NCI-H2107 (cell line): ENCODE measurements around the gene GLIS2.
A peak's percentile ranks its signal among the peaks of the same experiment; 100 is the strongest.

Experiments
- DNase-seq: peaks from one replicate; lab custom pipeline; 2025; lab: John Stamatoyannopoulos, UW

The GLIS2 gene

GRCh38 chr16:4315186-4316107 lies at the start of gene GLIS2:
Gene GLIS2 (plus strand): TSS chr16:4316067. CDS start chr16:4332281, 16,214 bp downstream.
- DNase-seq = peak; percentile 31

GRCh38 chr16:4266372-4266771 lies 49.5 kb upstream of the GLIS2 start:
- no peak for DNase-seq

GRCh38 chr16:4270091-4270490 lies 45.8 kb upstream of the GLIS2 start:
- DNase-seq = no peak

- no peak for DNase-seq
These were observed 45.3 kb upstream of the GLIS2 start for GRCh38 chr16:4270595-4270994.

GRCh38 chr16:4271176-4272113 lies 44.4 kb upstream of the GLIS2 start:
- DNase-seq = peak; percentile 86

GRCh38 chr16:4272114-4272956 lies 43.5 kb upstream of the GLIS2 start:
- no peak for DNase-seq

GRCh38 chr16:4273858-4274311 lies 42.0 kb upstream of the GLIS2 start:
- DNase-seq = peak; percentile 26

GRCh38 chr16:4275861-4276260 lies 40.0 kb upstream of the GLIS2 start:
- DNase-seq = no peak

- DNase-seq = no peak
These were observed 37.8 kb upstream of the GLIS2 start for GRCh38 chr16:4277987-4278513.

GRCh38 chr16:4280625-4281024 lies 35.2 kb upstream of the GLIS2 start:
- no peak for DNase-seq

GRCh38 chr16:4283441-4283840 lies 32.4 kb upstream of the GLIS2 start:
- DNase-seq = no peak

- no peak for DNase-seq
These were observed 31.9 kb upstream of the GLIS2 start for GRCh38 chr16:4283939-4284338.

- peak; percentile 11 for DNase-seq
These were observed 30.7 kb upstream of the GLIS2 start for GRCh38 chr16:4285167-4285566.

- DNase-seq = peak; percentile 21
These were observed 27.5 kb upstream of the GLIS2 start for GRCh38 chr16:4288148-4288921.

GRCh38 chr16:4290236-4290830 lies 25.5 kb upstream of the GLIS2 start:
- peak; percentile 21 for DNase-seq

GRCh38 chr16:4291699-4292098 lies 24.2 kb upstream of the GLIS2 start:
- DNase-seq = no peak

GRCh38 chr16:4293181-4293716 lies 22.6 kb upstream of the GLIS2 start:
- no peak for DNase-seq

GRCh38 chr16:4293822-4294457 lies 21.9 kb upstream of the GLIS2 start:
- peak; percentile 51 for DNase-seq

GRCh38 chr16:4295581-4295980 lies 20.3 kb upstream of the GLIS2 start:
- DNase-seq = no peak
